Measurements from ENCODE around the gene PLA2R1.
"Not testable (repeated sequence)": the region's sequence is repeated elsewhere in the genome, so short reads cannot be mapped to it uniquely, and the experiment has no call there.

PLA2R1 gene

GRCh38 chr2:160063879-160064612 is 1.6 kb upstream of the PLA2R1 start:
- no peak for DNase-seq (ENCODE audit: low read depth in 2 of 2)

- no peak for DNase-seq (ENCODE audit: low read depth in 2 of 2)
Measured at GRCh38 chr2:160063271-160063670, 856 bp upstream of the PLA2R1 start.

- DNase-seq (ENCODE audit: low read depth in 2 of 2) = no peak
Measured at GRCh38 chr2:160061944-160062291, 497 bp downstream of the PLA2R1 start.

GRCh38 chr2:160061533-160061932 is 882 bp downstream of the PLA2R1 start:
- no peak for DNase-seq (ENCODE audit: low read depth in 2 of 2)

GRCh38 chr2:160060297-160060696 is 2.1 kb downstream of the PLA2R1 start:
- no peak for DNase-seq (ENCODE audit: low read depth in 2 of 2)

- DNase-seq (ENCODE audit: low read depth in 2 of 2) = no peak
Measured at GRCh38 chr2:160057356-160057755, 5.1 kb downstream of the PLA2R1 start.

- DNase-seq (ENCODE audit: low read depth in 2 of 2) = no peak
Measured at GRCh38 chr2:160055726-160056108, 6.7 kb downstream of the PLA2R1 start.

GRCh38 chr2:160054984-160055725 is 7.3 kb downstream of the PLA2R1 start:
- no peak for DNase-seq (ENCODE audit: low read depth in 2 of 2)

GRCh38 chr2:160053946-160054345 is 8.5 kb downstream of the PLA2R1 start:
- no peak for DNase-seq (ENCODE audit: low read depth in 2 of 2)

- no peak for DNase-seq (ENCODE audit: low read depth in 2 of 2)
Measured at GRCh38 chr2:160052531-160052930, 9.9 kb downstream of the PLA2R1 start.

GRCh38 chr2:160051371-160051800 is 11.0 kb downstream of the PLA2R1 start:
- no peak for DNase-seq (ENCODE audit: low read depth in 2 of 2)

GRCh38 chr2:160050147-160050546 is 12.3 kb downstream of the PLA2R1 start:
- DNase-seq (ENCODE audit: low read depth in 2 of 2) = no peak

- DNase-seq (ENCODE audit: low read depth in 2 of 2) = no peak
Measured at GRCh38 chr2:160045703-160046210, 16.7 kb downstream of the PLA2R1 start.

- no peak for DNase-seq (ENCODE audit: low read depth in 2 of 2)
Measured at GRCh38 chr2:160044728-160045127, 17.7 kb downstream of the PLA2R1 start.

GRCh38 chr2:160043265-160043664 is 19.1 kb downstream of the PLA2R1 start:
- DNase-seq (ENCODE audit: low read depth in 2 of 2) = no peak

GRCh38 chr2:160042054-160042453 is 20.4 kb downstream of the PLA2R1 start:
- no peak for DNase-seq (ENCODE audit: low read depth in 2 of 2)

GRCh38 chr2:160041091-160041490 is 21.3 kb downstream of the PLA2R1 start:
- no peak for DNase-seq (ENCODE audit: low read depth in 2 of 2)

GRCh38 chr2:160039166-160039903 is 23.1 kb downstream of the PLA2R1 start:
- no peak for DNase-seq (ENCODE audit: low read depth in 2 of 2)

GRCh38 chr2:160038662-160039061 is 23.8 kb downstream of the PLA2R1 start:
- not testable (repeated sequence) for DNase-seq (ENCODE audit: low read depth in 2 of 2)

- no peak for DNase-seq (ENCODE audit: low read depth in 2 of 2)
Measured at GRCh38 chr2:160036736-160037135, 25.7 kb downstream of the PLA2R1 start.

- DNase-seq (ENCODE audit: low read depth in 2 of 2) = no peak
Measured at GRCh38 chr2:160035125-160035524, 27.3 kb downstream of the PLA2R1 start.

- no peak for DNase-seq (ENCODE audit: low read depth in 2 of 2)
Measured at GRCh38 chr2:160034396-160034795, 28.0 kb downstream of the PLA2R1 start.
